H1 (cell line): ENCODE results near the gene SNAI1. TPM values are rescaled to one million over a fixed set of nuclear protein-coding genes. Genes with fewer than 3 reads are reported as not detected.

Experiments used
- CTCF ChIA-PET: fragments of 300-600 bp; sonication (Branson Sonifier 250); formaldehyde crosslinking; loops from one replicate; lab custom pipeline; 2021; ENCODE audit not compliant: partially characterized antibody; lab: Charles Lee
- POLR2A ChIA-PET: fragments of 300-600 bp; sonication (Branson Sonifier 250); formaldehyde crosslinking; loops from one replicate; lab custom pipeline; 2021; ENCODE audit warnings: inconsistent platforms; ENCODE audit not compliant: partially characterized antibody; lab: Charles Lee
- DNase-seq, 2 experiments: peaks; one replicate each; pipeline versions ENCODE4 v3.0.0 to v3.0.0-alpha.2; 2010 to 2022; ENCODE audit warnings: low spot score in 2 of 2, low read depth in 1 of 2, mixed read lengths in 1 of 2
- FAIRE-seq: peaks from 2 replicates; lab custom pipeline; 2011; peaks lifted over from hg19 to GRCh38; lab: Jason Lieb, UNC
- H2AFZ ChIP-seq: 2 replicates; pipeline ENCODE4 v1.8.1; 2012; ENCODE audit warnings: low read length, inconsistent platforms
- H2AK5ac ChIP-seq: 2 replicates; pipeline ENCODE4 v1.6.1; 2013; ENCODE audit warnings: low read depth, low read length
- H2BK120ac ChIP-seq: replicated peaks from 2 replicates; pipeline ENCODE3; 2013; ENCODE audit warnings: low read depth, low read length, inconsistent platforms
- H2BK12ac ChIP-seq: 2 replicates; pipeline ENCODE4 v1.6.1; 2013; ENCODE audit warnings: low read depth, low read length
- H2BK15ac ChIP-seq: 2 replicates; pipeline ENCODE4 v1.6.1; 2013; ENCODE audit warnings: low read length
- H2BK20ac ChIP-seq: 2 replicates; pipeline ENCODE4 v1.6.1; 2013; ENCODE audit warnings: low read length
- H2BK5ac ChIP-seq: 2 replicates; pipeline ENCODE4 v1.6.1; 2013; ENCODE audit warnings: low read depth, low read length
- H3K14ac ChIP-seq: 2 replicates; pipeline ENCODE4 v1.6.1; 2013; ENCODE audit warnings: inconsistent platforms; ENCODE audit not compliant: insufficient read length
- H3K18ac ChIP-seq: 2 replicates; pipeline ENCODE4 v1.6.1; 2013; ENCODE audit warnings: low read length; ENCODE audit errors: extremely low read depth
- H3K23ac ChIP-seq: 2 replicates; pipeline ENCODE4 v1.6.1; 2013; ENCODE audit warnings: inconsistent platforms; ENCODE audit not compliant: insufficient read length
- H3K23me2 ChIP-seq: 2 replicates; pipeline ENCODE4 v1.6.1; 2013; ENCODE audit warnings: low read depth, low read length
- H3K27ac ChIP-seq: 2 replicates; pipeline ENCODE4 v1.6.1; 2011; ENCODE audit warnings: low read depth, low read length, inconsistent platforms
- H3K27me3 ChIP-seq, 4 experiments: replicated peaks in 1 of 4; 1 replicate in 1 of 4; 2 replicates in 3 of 4; pipeline versions ENCODE4 v1.6.1 to v1.8.1; 2011 to 2013; ENCODE audit warnings: low read length in 3 of 4, mild to moderate bottlenecking in 3 of 4, inconsistent platforms in 2 of 4, mixed read lengths in 2 of 4, moderate library complexity in 1 of 4; ENCODE audit not compliant: control insufficient read depth in 3 of 4, insufficient read depth in 3 of 4; ENCODE audit errors: extremely low read depth in 1 of 4
- H3K36me3 ChIP-seq, 4 experiments: 2 replicates each; pipeline versions ENCODE4 v1.6.1 to v1.8.1; 2011 to 2013; ENCODE audit warnings: mild to moderate bottlenecking in 4 of 4, low read length in 3 of 4, moderate library complexity in 2 of 4, control low read depth in 1 of 4, inconsistent platforms in 1 of 4; ENCODE audit not compliant: insufficient read depth in 4 of 4, control insufficient read depth in 2 of 4
- H3K4ac ChIP-seq: replicated peaks from 2 replicates; pipeline ENCODE3; 2013; ENCODE audit warnings: low read length, low read depth, mixed read lengths, inconsistent platforms; ENCODE audit not compliant: insufficient read length
- H3K4me1 ChIP-seq, 4 experiments: replicated peaks in 1 of 4; 1 replicate in 1 of 4; 2 replicates in 3 of 4; pipeline versions ENCODE4 v1.6.1 to v1.8.1; 2011 to 2013; ENCODE audit warnings: low read length in 3 of 4, inconsistent platforms in 2 of 4, mixed read lengths in 1 of 4; ENCODE audit not compliant: insufficient read depth in 4 of 4, control insufficient read depth in 3 of 4
- H3K4me2 ChIP-seq, 2 experiments: 2 replicates each; pipeline versions ENCODE4 v1.6.1 to v1.8.1; 2011 to 2013; ENCODE audit warnings: low read depth in 2 of 2, low read length in 2 of 2, control low read depth in 1 of 2, inconsistent platforms in 1 of 2, mild to moderate bottlenecking in 1 of 2; ENCODE audit not compliant: insufficient read depth in 1 of 2
- H3K4me3 ChIP-seq, 4 experiments: fragments of 200-600, 300-600 bp in 1 of 4; sonication (generic), shearing (Covaris generic), sonication (Bioruptor Twin) in 1 of 4; 2 replicates each; pipeline versions ENCODE4 v1.5.1 to v1.8.1; 2011 to 2016; ENCODE audit warnings: low read length in 4 of 4, low read depth in 3 of 4, control low read depth in 2 of 4, inconsistent platforms in 2 of 4, mild to moderate bottlenecking in 2 of 4, mixed read lengths in 1 of 4, moderate library complexity in 1 of 4; ENCODE audit not compliant: insufficient read depth in 2 of 4; ENCODE audit errors: extremely low read depth in 1 of 4
- H3K56ac ChIP-seq: replicated peaks from 2 replicates; pipeline ENCODE3; 2013; ENCODE audit warnings: low read depth, mild to moderate bottlenecking, mixed read lengths, low read length, inconsistent platforms; ENCODE audit not compliant: insufficient read length
- H3K79me1 ChIP-seq: 2 replicates; pipeline ENCODE4 v1.6.1; 2013; ENCODE audit warnings: low read depth, low read length, control low read depth
- H3K79me2 ChIP-seq, 2 experiments: 2 replicates each; pipeline versions ENCODE4 v1.6.1 to v1.8.1; 2012 to 2013; ENCODE audit warnings: low read length in 2 of 2, mild to moderate bottlenecking in 2 of 2, inconsistent platforms in 1 of 2; ENCODE audit not compliant: insufficient read depth in 2 of 2, control insufficient read depth in 1 of 2
- H3K9ac ChIP-seq, 4 experiments: replicated peaks in 1 of 4; 1 replicate in 1 of 4; 2 replicates in 3 of 4; pipeline versions ENCODE4 v1.6.1 to v1.8.1; 2011 to 2013; ENCODE audit warnings: low read depth in 3 of 4, low read length in 3 of 4, control low read depth in 2 of 4, mild to moderate bottlenecking in 2 of 4, moderate library complexity in 2 of 4, inconsistent platforms in 1 of 4; ENCODE audit errors: extremely low read depth in 1 of 4
- H3K9me3 ChIP-seq, 2 experiments: 2 replicates each; pipeline versions ENCODE4 v1.6.1 to v1.8.1; 2012 to 2013; ENCODE audit warnings: mild to moderate bottlenecking in 2 of 2, moderate library complexity in 2 of 2, control low read depth in 1 of 2, inconsistent platforms in 1 of 2, low read depth in 1 of 2, low read length in 1 of 2, mixed read lengths in 1 of 2; ENCODE audit not compliant: insufficient read depth in 2 of 2
- H4K20me1 ChIP-seq, 2 experiments: replicated peaks in 1 of 2; 2 replicates each; pipeline versions ENCODE3 to v1.8.1; 2011 to 2013; ENCODE audit warnings: inconsistent platforms in 2 of 2, low read length in 2 of 2, mild to moderate bottlenecking in 1 of 2; ENCODE audit not compliant: insufficient read depth in 2 of 2, control insufficient read depth in 1 of 2
- H4K5ac ChIP-seq: 2 replicates; pipeline ENCODE4 v1.6.1; 2013; ENCODE audit warnings: low read length, low read depth, mixed read lengths, inconsistent platforms; ENCODE audit not compliant: insufficient read length
- H4K8ac ChIP-seq: 2 replicates; pipeline ENCODE4 v1.8.0; 2013; ENCODE audit warnings: mild to moderate bottlenecking, moderate library complexity, low read length, inconsistent platforms; ENCODE audit not compliant: insufficient read depth; ENCODE audit errors: extremely low read depth
- H4K91ac ChIP-seq: replicated peaks from 2 replicates; pipeline ENCODE3; 2013; ENCODE audit warnings: low read length, mixed read lengths, inconsistent platforms; ENCODE audit not compliant: insufficient read length
- BCL11A ChIP-seq, 2 experiments: IDR thresholded peaks; one replicate each; pipeline ENCODE4 v1.6.1; 2011; ENCODE audit warnings: low read depth in 2 of 2, low read length in 2 of 2, mild to moderate bottlenecking in 2 of 2
- CHD1 ChIP-seq: IDR thresholded peaks from 2 replicates; pipeline ENCODE4 v1.6.1; 2012; ENCODE audit warnings: low read depth, low read length, improper control_type of control experiment
- CHD2 ChIP-seq: IDR thresholded peaks from 2 replicates; pipeline ENCODE4 v1.6.1; 2012; ENCODE audit warnings: low read length, improper control_type of control experiment
- EZH2 ChIP-seq: fragments of 200-600 bp; sonication (generic); IDR thresholded peaks from 2 replicates; pipeline ENCODE4 v1.7.1; 2012; ENCODE audit warnings: low read depth, mild to moderate bottlenecking, moderate library complexity, low read length, inconsistent platforms; ENCODE audit not compliant: severe bottlenecking
- HDAC2 ChIP-seq, 2 experiments: fragments of 300-600 bp in 1 of 2; sonication (generic) in 1 of 2; IDR thresholded peaks; 2 replicates each; pipeline ENCODE4 v1.6.1; 2011 to 2012; ENCODE audit warnings: low read depth in 2 of 2, low read length in 2 of 2, mild to moderate bottlenecking in 2 of 2, moderate library complexity in 2 of 2, borderline replicate concordance in 1 of 2, inconsistent platforms in 1 of 2
- NANOG ChIP-seq: IDR thresholded peaks from 2 replicates; pipeline ENCODE4 v1.6.1; 2011; ENCODE audit warnings: low read length, low read depth, mild to moderate bottlenecking, inconsistent platforms; ENCODE audit not compliant: insufficient read depth, poor library complexity, severe bottlenecking
- RFX5 ChIP-seq: IDR thresholded peaks from 2 replicates; pipeline ENCODE4 v1.6.1; 2011; ENCODE audit warnings: low read depth, low read length, improper control_type of control experiment, borderline replicate concordance
- SRF ChIP-seq: IDR thresholded peaks from 2 replicates; pipeline ENCODE4 v1.6.1; 2011; ENCODE audit warnings: mild to moderate bottlenecking, low read depth, low read length, moderate library complexity
- SUZ12 ChIP-seq: fragments of 200-600 bp; sonication (generic); IDR thresholded peaks from 2 replicates; pipeline ENCODE4 v1.6.1; 2012; ENCODE audit warnings: mild to moderate bottlenecking, inconsistent platforms, low read length, moderate library complexity, mixed read lengths
- WGBS, 2 experiments: shearing (Covaris generic) in 1 of 2; methylation state at CpG; one replicate each; pipeline versions ENCODE4 v1.1.6 to v1.1.7; 2013 to 2015; ENCODE audit warnings: low lambda C conversion rate in 2 of 2, mixed read lengths in 2 of 2, inconsistent platforms in 1 of 2, low coverage in 1 of 2, missing lambda C conversion rate in 1 of 2; ENCODE audit not compliant: insufficient replicate concordance in 2 of 2, insufficient coverage in 1 of 2, insufficient read length in 1 of 2; ENCODE audit errors: extremely low coverage in 1 of 2, missing lambda C conversion rate in 1 of 2; 5-methylcytosine and 5-hydroxymethylcytosine counted together
- polyA plus RNA-seq, 7 experiments: library from polyadenylated mRNA; depleted of rRNA in 3 of 7; stranded (reverse) in 5 of 7; unstranded in 2 of 7; fragments of >200 nt in 5 of 7; fragments of 200-250 nt in 2 of 7; gene quantifications; 1 replicate in 5 of 7; 2 replicates in 1 of 7; 4 replicates in 1 of 7; pipeline versions ENCODE4 v1.2.1 to v1.2.3, GENCODE V29; 2011 to 2013; ENCODE audit warnings: missing spikeins in 2 of 7, mixed read lengths in 2 of 7
- total RNA-seq: library from RNA; stranded (reverse); fragmentation: NEBNext Ultra II Directional; extraction: Animal tissue kit (Norgen Biotek cat#: 25700); gene quantifications from 2 replicates; pipeline ENCODE4 v1.2.1, GENCODE V29; 2021

SNAI1 gene
- total and polyA plus RNA-seq, 2 of the 8 experiments (the other 6 are each of a cell fraction or from before 2014, with no cell fraction given), result 6.5 to 8.0 TPM

- POLR2A ChIA-PET, result interaction anchor here (0.8 to 1.4 kb wide), 3 partner anchors 8 to 14 kb away, joined by 3 to 7 read pairs (median 4); no protein-coding TSS in a partner anchor
- H2BK15ac ChIP-seq, result no peak overlapping the region
- H3K79me2 ChIP-seq, result no peaks in the 10 kb centered on the region
- H3K56ac ChIP-seq, result no peak overlapping the region
- no peak overlapping the region for H2BK20ac ChIP-seq
- H3K4me2 ChIP-seq, result no peak overlapping the region
- no peak overlapping the region; a peak in 1 of 7 replicates for H3K9ac ChIP-seq
- no peaks in the 10 kb centered on the region for H4K20me1 ChIP-seq
- H3K4ac ChIP-seq, result no peak overlapping the region
- H3K79me1 ChIP-seq, result no peaks in the 10 kb centered on the region
- 97% methylated on average over 3 of the region's 3 CpGs; no CpG with 5 or more reads in 1 of the 2 experiments for WGBS, 2 experiments
- no peaks in the 10 kb centered on the region for H3K9me3 ChIP-seq
- FAIRE-seq (no peak), DNase-seq (no peak)
- H3K4me3 ChIP-seq, result no peak overlapping the region
- no peak overlapping the region for H3K27ac ChIP-seq
- H3K14ac ChIP-seq, result no peak overlapping the region
- no peak overlapping the region for H2AK5ac ChIP-seq
- no peak overlapping the region for H4K8ac ChIP-seq
- H4K91ac ChIP-seq, result no peak overlapping the region
- no peaks in the 10 kb centered on the region for H3K36me3 ChIP-seq
- H2BK12ac ChIP-seq, result no peak overlapping the region
- CTCF ChIA-PET, result interaction anchor here (0.9 to 1.1 kb wide), 2 partner anchors 18 to 76 kb away, joined by 4 read pairs; no protein-coding TSS in a partner anchor
- no peak overlapping the region for H2BK120ac ChIP-seq
- peaks cover 3 to 8% (median 4%) of the 10 kb centered on the region in 4 experiments for H3K4me1 ChIP-seq
- no peak overlapping the region for H2BK5ac ChIP-seq
- no peak overlapping the region for H3K18ac ChIP-seq
- H3K23me2 ChIP-seq, result no peaks in the 10 kb centered on the region
- no peak overlapping the region for H4K5ac ChIP-seq
- no peak overlapping the region for H2AFZ ChIP-seq
- H3K27me3 ChIP-seq, result no peaks in the 10 kb centered on the region
- no peak overlapping the region for H3K23ac ChIP-seq
- no peak for TF ChIP-seq SRF
- no peak for TF ChIP-seq NANOG
- no peak for TF ChIP-seq CHD2
- no peak for TF ChIP-seq HDAC2 (IDR thresholded peaks at IDR 0.05; ENCODE audit: borderline replicate concordance in 1 of 2, low read depth in 2 of 2, low read length in 2 of 2)
- TF ChIP-seq SUZ12, result no peak
- no peak for TF ChIP-seq CHD1
- TF ChIP-seq EZH2, result no peak
- no peak for TF ChIP-seq BCL11A (IDR thresholded peaks at IDR 0.05; ENCODE audit: low read depth in 2 of 2, low read length in 2 of 2)
- TF ChIP-seq RFX5, result no peak
These were observed 12.8 kb downstream of the SNAI1 start for GRCh38 chr20:49995586-49995985.
